SK-N-SH (cell line): ENCODE data around the gene ACVR1B. TPM values are rescaled to one million over a fixed set of nuclear protein-coding genes. Genes with fewer than 3 reads are reported as not detected.

Experiments
- CTCF ChIA-PET: fragments of 300-600, 350-600 bp; formaldehyde crosslinking; extraction: SDS; loops from one replicate; lab custom pipeline; 2021; lab: Yijun Ruan, JAX
- POLR2A ChIA-PET: fragments of 350-600 bp; sonication (Branson Sonifier 250); formaldehyde crosslinking; extraction: SDS; loops from one replicate; lab custom pipeline; 2020; ENCODE audit warnings: antibody characterized with exemption, inconsistent platforms; lab: Yijun Ruan, JAX
- DNase-seq: peaks from one replicate; pipeline ENCODE4 v3.0.0; 2012
- H2AFZ ChIP-seq: fragments of 200-600 bp; sonication (generic); 2 replicates; pipeline ENCODE4 v1.8.1; 2016; ENCODE audit warnings: antibody characterized with exemption, mild to moderate bottlenecking, low read depth
- H3F3A ChIP-seq: fragments of 200-600 bp; sonication (generic); replicated peaks from 2 replicates; pipeline ENCODE3; 2016; ENCODE audit warnings: antibody characterized with exemption, mild to moderate bottlenecking; ENCODE audit not compliant: insufficient read depth
- H3K27ac ChIP-seq, 2 experiments: fragments of 200-500 bp in 1 of 2; fragments of 200-600 bp in 1 of 2; sonication (Bioruptor generic) in 1 of 2; sonication (generic), shearing (Covaris generic) in 1 of 2; 2 replicates each; pipeline versions ENCODE4 v1.5.1 to v1.6.1; 2014 to 2016; ENCODE audit warnings: low read depth in 2 of 2, inconsistent platforms in 1 of 2, low read length in 1 of 2, mild to moderate bottlenecking in 1 of 2, mixed read lengths in 1 of 2
- H3K27me3 ChIP-seq: fragments of 200-600 bp; sonication (generic), shearing (Covaris generic); 2 replicates; pipeline ENCODE4 v1.6.1; 2016; ENCODE audit warnings: mixed run types; ENCODE audit not compliant: insufficient read depth
- H3K36me3 ChIP-seq, 2 experiments: fragments of 200-500 bp in 1 of 2; fragments of 200-600 bp in 1 of 2; sonication (Bioruptor generic) in 1 of 2; sonication (generic) in 1 of 2; replicated peaks in 1 of 2; 2 replicates each; pipeline versions ENCODE3 to v1.5.1; 2014 to 2016; ENCODE audit warnings: low read length in 1 of 2, mild to moderate bottlenecking in 1 of 2; ENCODE audit not compliant: insufficient read depth in 2 of 2, control insufficient read depth in 1 of 2
- H3K4me1 ChIP-seq, 2 experiments: fragments of 200-500 bp in 1 of 2; fragments of 200-600 bp in 1 of 2; sonication (Bioruptor generic) in 1 of 2; sonication (generic), shearing (Covaris generic) in 1 of 2; 2 replicates each; pipeline versions ENCODE4 v1.5.1 to v1.6.1; 2014 to 2016; ENCODE audit warnings: low read depth in 1 of 2, low read length in 1 of 2, mixed run types in 1 of 2; ENCODE audit not compliant: insufficient read depth in 2 of 2, control insufficient read depth in 1 of 2
- H3K4me2 ChIP-seq: fragments of 200-600 bp; sonication (generic), shearing (Covaris generic); 2 replicates; pipeline ENCODE4 v1.6.1; 2017; ENCODE audit warnings: mixed run types
- H3K4me3 ChIP-seq, 2 experiments: fragments of 200-500 bp in 1 of 2; fragments of 200-600 bp in 1 of 2; sonication (Bioruptor generic) in 1 of 2; sonication (generic), shearing (Covaris generic) in 1 of 2; 2 replicates each; pipeline versions ENCODE4 v1.5.1 to v1.8.1; 2014 to 2016; ENCODE audit warnings: low read depth in 2 of 2, inconsistent platforms in 1 of 2, low read length in 1 of 2, mild to moderate bottlenecking in 1 of 2, mixed read lengths in 1 of 2, moderate library complexity in 1 of 2
- H3K79me2 ChIP-seq: fragments of 200-600 bp; sonication (generic); 2 replicates; pipeline ENCODE4 v1.8.1; 2017; ENCODE audit warnings: mild to moderate bottlenecking; ENCODE audit not compliant: insufficient read depth
- H3K9ac ChIP-seq: fragments of 200-600 bp; sonication (generic); 2 replicates; pipeline ENCODE4 v1.6.1; 2017; ENCODE audit warnings: mixed run types
- H3K9me2 ChIP-seq: fragments of 200-600 bp; sonication (generic); 2 replicates; pipeline ENCODE4 v1.6.1; 2017; ENCODE audit warnings: mixed run types
- H3K9me3 ChIP-seq: fragments of 200-600 bp; sonication (generic); 2 replicates; pipeline ENCODE4 v1.6.1; 2017; ENCODE audit warnings: mixed run types, mild to moderate bottlenecking, moderate library complexity
- H4K20me1 ChIP-seq: fragments of 200-600 bp; sonication (generic); 2 replicates; pipeline ENCODE4 v1.6.1; 2017; ENCODE audit warnings: mild to moderate bottlenecking, mixed run types; ENCODE audit not compliant: insufficient read depth
- EZH2phosphoT487 ChIP-seq: fragments of 200-600 bp; sonication (generic); IDR thresholded peaks from 2 replicates; pipeline ENCODE4 v1.6.1; 2017; ENCODE audit warnings: low read depth, mixed run types, mild to moderate bottlenecking, antibody characterized with exemption, moderate library complexity, borderline replicate concordance
- GATA2 ChIP-seq: sonication (generic); formaldehyde crosslinking; IDR thresholded peaks from 2 replicates; pipeline ENCODE4 v1.5.0; 2020; ENCODE audit warnings: mild to moderate bottlenecking, missing genetic modification reagents
- JUND ChIP-seq: IDR thresholded peaks from 2 replicates; pipeline ENCODE4 v1.4.0; 2012
- MEF2A ChIP-seq: IDR thresholded peaks from 2 replicates; pipeline ENCODE4 v1.4.0; 2012; ENCODE audit warnings: low read depth, borderline replicate concordance
- MXI1 ChIP-seq: IDR thresholded peaks from 2 replicates; pipeline ENCODE4 v1.6.1; 2012; ENCODE audit warnings: mild to moderate bottlenecking, low read depth, low read length, improper control_type of control experiment
- NFIC ChIP-seq: IDR thresholded peaks from 2 replicates; pipeline ENCODE4 v1.4.0; 2012; ENCODE audit warnings: borderline replicate concordance
- RCOR1 ChIP-seq: fragments of 150-350 bp; IDR thresholded peaks from 2 replicates; pipeline ENCODE4 v1.6.1; 2017; ENCODE audit warnings: antibody characterized with exemption, low read length
- SIN3A ChIP-seq: IDR thresholded peaks from 2 replicates; pipeline ENCODE4 v1.6.1; 2012; ENCODE audit warnings: low read depth, mild to moderate bottlenecking, low read length, moderate library complexity, borderline replicate concordance
- SMC3 ChIP-seq: IDR thresholded peaks from 2 replicates; pipeline ENCODE4 v1.6.1; 2012; ENCODE audit warnings: low read depth, low read length, improper control_type of control experiment
- TEAD4 ChIP-seq: IDR thresholded peaks from 2 replicates; pipeline ENCODE4 v1.4.0; 2012; ENCODE audit warnings: mild to moderate bottlenecking, borderline replicate concordance; ENCODE audit not compliant: insufficient read depth
- YY1 ChIP-seq: IDR thresholded peaks from 2 replicates; pipeline ENCODE4 v1.4.0; 2012; ENCODE audit warnings: low read depth, mild to moderate bottlenecking
- WGBS: methylation state at CpG from one replicate; pipeline ENCODE4 v1.1.6; 2017; ENCODE audit warnings: low lambda C conversion rate; 5-methylcytosine and 5-hydroxymethylcytosine counted together
- polyA plus RNA-seq, 3 experiments: library from polyadenylated mRNA; depleted of rRNA; stranded (reverse); fragments of >200 nt; gene quantifications; 2 replicates each; pipeline ENCODE4 v1.2.3, GENCODE V29; 2012
- TF ChIP-seq, protein P1 (sequence below): fragments of 150-350 bp; IDR thresholded peaks from 2 replicates; pipeline ENCODE4 v1.6.1; 2017; ENCODE audit warnings: antibody characterized with exemption, low read length, low read depth, borderline replicate concordance
- TF ChIP-seq, protein P2 (sequence below): fragments of 150-350 bp; IDR thresholded peaks from 2 replicates; pipeline ENCODE4 v1.6.1; 2016; ENCODE audit warnings: mild to moderate bottlenecking, low read depth, low read length
- TF ChIP-seq, protein P3 (sequence below): IDR thresholded peaks from 2 replicates; pipeline ENCODE4 v1.6.1; 2012; ENCODE audit warnings: mild to moderate bottlenecking, low read depth, low read length, moderate library complexity
- TF ChIP-seq, protein P4 (sequence below): fragments of 200-600 bp; sonication (generic); IDR thresholded peaks from 2 replicates; pipeline ENCODE4 v1.6.1; 2017; ENCODE audit warnings: antibody characterized with exemption, mild to moderate bottlenecking, moderate library complexity

The ACVR1B gene
- polyA plus RNA-seq, 1 of the 3 experiments (the other 2 are of a cell fraction), result 12.1 TPM

DNA sequence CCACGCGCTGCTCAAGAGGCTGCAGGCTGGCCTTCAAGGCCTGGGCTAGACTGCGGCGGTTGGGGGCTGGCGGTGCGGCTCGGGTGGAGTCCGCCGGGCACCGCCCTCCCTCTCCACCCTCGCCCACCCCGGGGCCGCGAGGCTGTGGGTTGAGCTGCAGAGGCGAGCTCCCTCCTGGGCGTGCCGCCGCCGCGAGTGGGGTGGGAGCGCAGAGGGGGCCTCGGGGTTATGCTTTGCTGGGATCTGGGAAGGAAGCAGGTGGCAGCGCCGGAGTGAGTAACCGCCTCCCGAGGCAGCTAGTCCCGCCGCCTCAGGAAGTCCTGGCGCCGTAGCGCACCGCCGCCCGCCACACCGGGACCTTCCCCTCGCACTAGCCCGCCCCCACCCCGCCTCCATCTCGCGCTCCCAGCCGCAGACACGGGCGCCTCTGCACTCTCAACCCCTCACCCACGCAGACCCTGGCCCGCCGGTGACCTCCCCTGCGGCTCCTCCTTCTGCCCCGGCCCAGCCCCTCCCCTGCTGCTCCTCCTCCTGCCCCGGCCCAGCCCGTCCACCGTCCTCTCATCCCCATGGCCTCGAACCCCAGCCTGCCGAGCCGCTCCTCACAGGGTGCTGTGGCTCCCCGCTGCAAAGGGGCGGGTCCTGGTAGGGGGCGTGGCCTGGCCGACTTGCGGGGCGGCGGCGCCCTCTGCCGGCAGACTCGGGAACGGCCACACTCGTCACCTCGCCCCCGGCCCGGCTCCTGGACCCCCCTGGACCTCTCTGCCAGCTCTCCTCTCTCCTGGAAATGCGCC lies 71.9 kb downstream of the ACVR1B start (continued):
- 0 out of 2 replicates have a peak, but pooled peaks have one; percentile 15 for TF ChIP-seq RCOR1
- TF ChIP-seq, protein P1, sequence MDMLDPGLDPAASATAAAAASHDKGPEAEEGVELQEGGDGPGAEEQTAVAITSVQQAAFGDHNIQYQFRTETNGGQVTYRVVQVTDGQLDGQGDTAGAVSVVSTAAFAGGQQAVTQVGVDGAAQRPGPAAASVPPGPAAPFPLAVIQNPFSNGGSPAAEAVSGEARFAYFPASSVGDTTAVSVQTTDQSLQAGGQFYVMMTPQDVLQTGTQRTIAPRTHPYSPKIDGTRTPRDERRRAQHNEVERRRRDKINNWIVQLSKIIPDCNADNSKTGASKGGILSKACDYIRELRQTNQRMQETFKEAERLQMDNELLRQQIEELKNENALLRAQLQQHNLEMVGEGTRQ, result no peak

DNA sequence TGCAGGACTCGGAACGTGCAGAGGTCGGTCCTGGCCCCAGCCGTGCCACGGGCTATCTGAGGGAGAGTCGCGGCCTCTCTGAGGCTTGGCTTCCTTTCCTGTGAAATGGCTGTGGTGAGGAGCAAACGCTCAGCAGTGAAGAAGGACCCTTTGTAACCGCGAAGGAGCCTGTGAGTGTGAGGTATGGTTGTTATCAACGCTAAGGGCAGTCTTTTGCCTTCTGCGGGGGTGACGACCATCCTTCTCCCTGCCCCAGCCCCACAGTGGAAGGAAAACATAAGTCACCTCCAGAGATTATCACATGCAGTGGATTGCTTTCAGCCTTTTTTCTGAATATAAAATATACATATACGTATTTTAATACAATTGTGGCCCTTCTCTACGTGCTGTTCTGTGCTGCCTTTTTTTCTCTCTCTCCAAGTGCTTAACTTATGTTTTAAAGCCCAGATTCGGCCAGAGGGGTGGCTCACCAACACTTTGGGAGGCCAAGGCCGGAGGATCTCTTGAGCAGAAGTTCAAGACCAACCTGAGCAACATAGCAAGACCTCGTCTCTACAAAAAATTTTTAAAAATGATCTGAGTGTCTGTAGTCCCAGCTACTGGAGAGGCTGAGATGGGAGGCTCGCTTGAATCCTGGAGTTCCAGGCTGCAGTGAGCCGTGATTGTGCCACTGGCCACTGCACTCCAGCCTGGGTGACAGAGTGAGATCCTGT lies 72.6 kb downstream of the ACVR1B start:
- peak overlapping the region; percentile 87 for H3K4me2 ChIP-seq
- H3K27me3 ChIP-seq, result no peaks in the 10 kb centered on the region
- H3K4me1 ChIP-seq, result peaks cover 5 to 23% of the 10 kb centered on the region in 2 experiments; a peak in 1 of 4 replicates
- no peaks in the 10 kb centered on the region for H3F3A ChIP-seq
- H3K79me2 ChIP-seq, result no peaks in the 10 kb centered on the region
- ChIA-PET POLR2A (interaction anchor here (0.6 to 2.5 kb wide), 5 partner anchors 9 to 26 kb away, joined by 3 to 12 read pairs (median 5); partner anchors contain the start of gene TAMALIN), CTCF (interaction anchor here (0.6 to 30.2 kb wide), 29 partner anchors 11 to 1422 kb away, joined by 3 to 949 read pairs (median 7); partner anchors contain the start of genes ACVR1B, ANKRD33, ATG101 and NR4A1)
- WGBS, result 39% methylated on average over 12 of the region's 20 CpGs
- H3K27ac ChIP-seq, result peak overlapping the region in 1 of 2 experiments; percentile 12; a peak in 1 of 4 replicates
- no peaks in the 10 kb centered on the region for H3K36me3 ChIP-seq
- H3K9ac ChIP-seq, result peak overlapping the region; percentile 52; the same call in 1 of the 2 replicates
- no peaks in the 10 kb centered on the region for H3K9me3 ChIP-seq
- TF ChIP-seq NFIC (no peak), YY1 (no peak), SIN3A (no peak), SMC3 (no peak), GATA2 (CRISPR knock-in tag) (no peak), EZH2phosphoT487 (no peak), TEAD4 (no peak), MXI1 (no peak), MEF2A (no peak), JUND (no peak)
- TF ChIP-seq, protein P2, sequence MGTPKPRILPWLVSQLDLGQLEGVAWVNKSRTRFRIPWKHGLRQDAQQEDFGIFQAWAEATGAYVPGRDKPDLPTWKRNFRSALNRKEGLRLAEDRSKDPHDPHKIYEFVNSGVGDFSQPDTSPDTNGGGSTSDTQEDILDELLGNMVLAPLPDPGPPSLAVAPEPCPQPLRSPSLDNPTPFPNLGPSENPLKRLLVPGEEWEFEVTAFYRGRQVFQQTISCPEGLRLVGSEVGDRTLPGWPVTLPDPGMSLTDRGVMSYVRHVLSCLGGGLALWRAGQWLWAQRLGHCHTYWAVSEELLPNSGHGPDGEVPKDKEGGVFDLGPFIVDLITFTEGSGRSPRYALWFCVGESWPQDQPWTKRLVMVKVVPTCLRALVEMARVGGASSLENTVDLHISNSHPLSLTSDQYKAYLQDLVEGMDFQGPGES, result no peak
- TF ChIP-seq, protein P3, sequence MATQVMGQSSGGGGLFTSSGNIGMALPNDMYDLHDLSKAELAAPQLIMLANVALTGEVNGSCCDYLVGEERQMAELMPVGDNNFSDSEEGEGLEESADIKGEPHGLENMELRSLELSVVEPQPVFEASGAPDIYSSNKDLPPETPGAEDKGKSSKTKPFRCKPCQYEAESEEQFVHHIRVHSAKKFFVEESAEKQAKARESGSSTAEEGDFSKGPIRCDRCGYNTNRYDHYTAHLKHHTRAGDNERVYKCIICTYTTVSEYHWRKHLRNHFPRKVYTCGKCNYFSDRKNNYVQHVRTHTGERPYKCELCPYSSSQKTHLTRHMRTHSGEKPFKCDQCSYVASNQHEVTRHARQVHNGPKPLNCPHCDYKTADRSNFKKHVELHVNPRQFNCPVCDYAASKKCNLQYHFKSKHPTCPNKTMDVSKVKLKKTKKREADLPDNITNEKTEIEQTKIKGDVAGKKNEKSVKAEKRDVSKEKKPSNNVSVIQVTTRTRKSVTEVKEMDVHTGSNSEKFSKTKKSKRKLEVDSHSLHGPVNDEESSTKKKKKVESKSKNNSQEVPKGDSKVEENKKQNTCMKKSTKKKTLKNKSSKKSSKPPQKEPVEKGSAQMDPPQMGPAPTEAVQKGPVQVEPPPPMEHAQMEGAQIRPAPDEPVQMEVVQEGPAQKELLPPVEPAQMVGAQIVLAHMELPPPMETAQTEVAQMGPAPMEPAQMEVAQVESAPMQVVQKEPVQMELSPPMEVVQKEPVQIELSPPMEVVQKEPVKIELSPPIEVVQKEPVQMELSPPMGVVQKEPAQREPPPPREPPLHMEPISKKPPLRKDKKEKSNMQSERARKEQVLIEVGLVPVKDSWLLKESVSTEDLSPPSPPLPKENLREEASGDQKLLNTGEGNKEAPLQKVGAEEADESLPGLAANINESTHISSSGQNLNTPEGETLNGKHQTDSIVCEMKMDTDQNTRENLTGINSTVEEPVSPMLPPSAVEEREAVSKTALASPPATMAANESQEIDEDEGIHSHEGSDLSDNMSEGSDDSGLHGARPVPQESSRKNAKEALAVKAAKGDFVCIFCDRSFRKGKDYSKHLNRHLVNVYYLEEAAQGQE, result no peak
- TF ChIP-seq, protein P4, sequence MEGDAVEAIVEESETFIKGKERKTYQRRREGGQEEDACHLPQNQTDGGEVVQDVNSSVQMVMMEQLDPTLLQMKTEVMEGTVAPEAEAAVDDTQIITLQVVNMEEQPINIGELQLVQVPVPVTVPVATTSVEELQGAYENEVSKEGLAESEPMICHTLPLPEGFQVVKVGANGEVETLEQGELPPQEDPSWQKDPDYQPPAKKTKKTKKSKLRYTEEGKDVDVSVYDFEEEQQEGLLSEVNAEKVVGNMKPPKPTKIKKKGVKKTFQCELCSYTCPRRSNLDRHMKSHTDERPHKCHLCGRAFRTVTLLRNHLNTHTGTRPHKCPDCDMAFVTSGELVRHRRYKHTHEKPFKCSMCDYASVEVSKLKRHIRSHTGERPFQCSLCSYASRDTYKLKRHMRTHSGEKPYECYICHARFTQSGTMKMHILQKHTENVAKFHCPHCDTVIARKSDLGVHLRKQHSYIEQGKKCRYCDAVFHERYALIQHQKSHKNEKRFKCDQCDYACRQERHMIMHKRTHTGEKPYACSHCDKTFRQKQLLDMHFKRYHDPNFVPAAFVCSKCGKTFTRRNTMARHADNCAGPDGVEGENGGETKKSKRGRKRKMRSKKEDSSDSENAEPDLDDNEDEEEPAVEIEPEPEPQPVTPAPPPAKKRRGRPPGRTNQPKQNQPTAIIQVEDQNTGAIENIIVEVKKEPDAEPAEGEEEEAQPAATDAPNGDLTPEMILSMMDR, result no peak; the same call in none of the 2 replicates
- H3K9me2 ChIP-seq, result no peaks in the 10 kb centered on the region
- peak overlapping the region; percentile 96 for H2AFZ ChIP-seq
- DNase-seq, result no peak
- no peaks in the 10 kb centered on the region for H4K20me1 ChIP-seq
- peak overlapping the region; percentile 49 to 66 for H3K4me3 ChIP-seq
